AG09309 (cell line): ENCODE measurements around the gene FAM120A.

Experiments used
- DNase-seq: peaks from one replicate; pipeline ENCODE4 v3.0.0-alpha.2; 2010; ENCODE audit warnings: low read depth
- H3K4me3 ChIP-seq: 2 replicates; pipeline ENCODE4 v1.5.1; 2011; ENCODE audit warnings: mild to moderate bottlenecking, low read depth, low read length, moderate library complexity; ENCODE audit not compliant: control insufficient read depth
- CTCF ChIP-seq: IDR thresholded peaks from 2 replicates; pipeline ENCODE4 v1.5.1; 2011; ENCODE audit warnings: mild to moderate bottlenecking, low read depth, low read length, inconsistent platforms; ENCODE audit not compliant: insufficient read depth, control insufficient read depth; ENCODE audit errors: missing control alignments

Gene FAM120A

GRCh38 chr9:93532141-93532540 is 80.7 kb downstream of the FAM120A start:
- no peak for DNase-seq
- TF ChIP-seq CTCF = no peak
- H3K4me3 ChIP-seq = no peak overlapping the region

- no peak for DNase-seq
- TF ChIP-seq CTCF = no peak
- H3K4me3 ChIP-seq = no peak overlapping the region
These were observed 82.4 kb downstream of the FAM120A start for GRCh38 chr9:93533863-93534262.

- H3K4me3 ChIP-seq = no peak overlapping the region
- TF ChIP-seq CTCF = no peak
- no peak for DNase-seq
These were observed 84.7 kb downstream of the FAM120A start for GRCh38 chr9:93536167-93536566.

- H3K4me3 ChIP-seq = no peak overlapping the region
- no peak for TF ChIP-seq CTCF
- DNase-seq = no peak
These were observed 85.4 kb downstream of the FAM120A start for GRCh38 chr9:93536874-93537273.

- TF ChIP-seq CTCF = no peak
- DNase-seq = no peak
- no peak overlapping the region for H3K4me3 ChIP-seq
These were observed 88.8 kb downstream of the FAM120A start for GRCh38 chr9:93540305-93540704.

GRCh38 chr9:93541005-93541404 is 89.5 kb downstream of the FAM120A start:
- no peak for TF ChIP-seq CTCF
- no peak overlapping the region for H3K4me3 ChIP-seq
- no peak for DNase-seq
